GM19463 (cell line): ENCODE measurements around the gene STS.
A peak's percentile ranks its signal among the peaks of the same experiment; 100 is the strongest.
"Not testable (repeated sequence)": the region's sequence is repeated elsewhere in the genome, so short reads cannot be mapped to it uniquely, and the experiment has no call there.

Experiments used
- ATAC-seq: cut with Tn5 transposase; IDR thresholded peaks from one replicate; pipeline ENCODE4 v1.9.1; 2021; ENCODE audit warnings: mild to moderate bottlenecking, moderate library complexity; ENCODE audit not compliant: unreplicated experiment

Gene STS

DNA sequence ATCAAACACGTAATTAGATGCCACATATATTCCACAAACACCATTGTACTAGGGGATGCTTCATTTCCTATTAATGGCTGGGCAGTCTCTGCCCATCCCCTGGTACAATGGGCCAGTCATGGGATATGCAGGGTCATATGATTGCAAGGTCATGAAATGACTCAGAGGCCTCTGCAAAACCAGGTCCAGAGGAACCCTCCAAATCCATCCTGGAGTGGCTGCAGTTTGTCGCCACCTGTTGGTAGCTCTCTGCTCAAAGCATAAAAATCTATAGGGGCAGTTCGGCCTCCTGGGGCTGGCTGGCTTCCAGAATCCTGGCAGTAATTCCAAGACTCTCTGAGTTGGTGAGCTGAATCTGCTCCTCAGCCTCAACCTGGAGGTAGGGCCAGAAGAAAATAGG lies 23.4 kb downstream of the STS start:
- peak; percentile 66 for ATAC-seq

DNA sequence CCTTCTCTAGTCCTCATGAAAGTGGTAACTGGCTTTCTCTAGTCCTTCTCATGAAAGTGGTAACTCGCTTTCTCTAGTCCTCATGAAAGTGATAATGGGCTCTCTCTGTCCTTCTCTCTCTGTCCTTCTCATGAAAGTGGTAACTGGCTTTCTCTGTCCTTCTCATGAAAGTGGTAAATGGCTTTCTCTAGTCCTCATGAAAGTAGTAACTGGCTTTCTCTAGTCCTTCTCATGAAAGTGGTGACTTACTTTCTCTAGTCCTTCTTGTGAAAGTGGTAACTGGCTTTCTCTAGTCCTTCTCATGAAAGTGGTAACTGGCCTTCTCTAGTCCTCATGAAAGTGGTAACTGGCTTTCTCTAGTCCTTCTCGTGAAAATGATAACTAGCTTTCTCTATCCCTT lies 31.3 kb downstream of the STS start:
- not testable (repeated sequence) for ATAC-seq

DNA sequence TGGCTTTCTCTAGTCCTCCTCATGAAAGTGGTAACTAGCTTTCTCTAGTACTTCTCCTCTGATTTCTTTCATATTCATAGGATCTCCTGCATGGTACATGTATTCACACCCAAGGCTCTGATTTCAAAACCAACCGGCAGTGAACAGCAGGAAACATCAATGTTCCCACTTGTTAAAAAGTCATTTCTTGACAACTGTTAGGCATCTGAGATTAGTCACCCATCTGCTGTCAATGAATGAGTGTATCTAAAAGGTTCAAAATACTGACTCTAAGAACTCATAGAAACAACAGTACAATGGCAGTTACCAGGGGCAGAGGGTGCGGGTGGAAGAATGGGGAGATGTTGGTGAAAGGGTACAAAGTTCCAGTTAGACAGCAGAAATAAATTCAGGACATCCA lies 31.9 kb downstream of the STS start:
- no peak for ATAC-seq

DNA sequence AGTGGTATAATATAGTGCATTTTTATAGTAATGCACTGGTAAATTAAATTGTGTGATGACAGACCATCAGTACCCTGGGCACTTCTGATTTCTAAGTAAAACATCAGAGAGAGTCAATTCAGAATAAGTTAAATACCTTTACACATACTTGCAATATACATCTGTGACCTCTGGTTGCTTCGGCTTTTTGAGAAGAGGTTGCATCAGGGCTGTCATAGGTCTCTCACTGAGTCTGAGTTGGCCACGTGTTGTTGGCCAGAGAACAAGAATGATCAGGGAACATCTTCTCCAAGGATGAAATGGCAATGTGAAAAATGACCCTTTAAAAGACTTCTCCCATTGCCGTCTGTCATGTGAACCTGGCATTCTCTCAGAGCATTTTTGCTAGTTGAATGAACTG lies 37.3 kb downstream of the STS start:
- no peak for ATAC-seq

DNA sequence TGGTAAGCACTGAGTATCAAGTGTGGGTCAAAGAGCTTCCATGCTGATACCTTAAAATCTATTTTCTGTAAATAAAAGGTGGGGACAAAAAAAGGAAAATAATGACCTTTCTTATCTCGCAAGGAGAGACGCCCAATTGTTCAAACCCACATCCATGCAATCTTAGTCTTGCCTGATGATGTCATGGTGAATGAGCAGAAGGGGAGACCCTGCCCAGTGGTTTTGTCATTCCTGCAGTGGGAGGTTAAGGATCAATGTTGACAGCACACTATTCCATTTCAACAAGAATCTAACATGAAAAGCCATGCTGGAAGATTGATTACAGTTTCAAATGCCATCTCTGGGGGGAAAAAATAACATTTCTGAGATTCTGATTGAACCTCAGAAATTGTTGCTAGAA lies 41.2 kb downstream of the STS start:
- no peak for ATAC-seq

DNA sequence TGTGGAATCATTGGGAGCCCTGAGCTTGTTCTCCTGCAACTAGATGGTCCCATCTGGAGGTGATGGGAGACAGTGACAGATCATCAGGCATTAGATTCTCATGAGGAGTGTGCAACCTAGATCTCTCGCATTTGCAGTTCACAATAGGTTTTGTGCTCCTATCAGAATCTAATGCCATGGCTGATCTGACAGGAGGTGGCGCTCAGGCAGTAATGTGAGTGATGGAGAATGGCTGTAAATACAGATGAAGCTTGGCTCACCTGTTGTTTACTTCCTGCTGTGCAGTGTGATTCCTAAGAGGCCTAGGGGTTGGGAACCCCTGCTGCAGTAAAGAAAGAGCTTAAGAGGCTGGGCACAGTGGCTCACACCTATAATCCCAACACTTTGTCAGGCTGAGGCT lies 42.6 kb downstream of the STS start:
- no peak for ATAC-seq

DNA sequence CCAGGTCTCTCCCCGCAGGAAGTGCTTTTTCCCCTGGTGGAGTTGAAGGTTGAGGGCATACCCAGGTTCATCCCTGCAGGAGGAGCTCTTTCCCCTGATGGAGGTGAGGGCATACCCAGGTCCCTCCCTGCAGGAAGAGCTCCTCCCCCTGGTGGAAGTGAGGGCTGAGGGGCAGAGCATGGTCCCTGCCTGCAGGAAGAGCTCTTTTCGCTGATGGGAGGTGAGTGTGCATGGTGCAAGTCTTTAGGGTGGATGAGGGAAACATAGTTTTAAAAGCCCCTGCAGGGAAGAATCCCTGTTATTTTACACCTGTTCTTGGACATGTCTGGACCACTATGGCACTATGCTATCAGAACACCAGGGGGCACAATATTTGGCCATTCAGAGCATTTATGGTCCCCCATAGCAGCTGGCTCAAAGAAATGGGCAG lies 44.2 kb downstream of the STS start:
- ATAC-seq = peak; percentile 63

DNA sequence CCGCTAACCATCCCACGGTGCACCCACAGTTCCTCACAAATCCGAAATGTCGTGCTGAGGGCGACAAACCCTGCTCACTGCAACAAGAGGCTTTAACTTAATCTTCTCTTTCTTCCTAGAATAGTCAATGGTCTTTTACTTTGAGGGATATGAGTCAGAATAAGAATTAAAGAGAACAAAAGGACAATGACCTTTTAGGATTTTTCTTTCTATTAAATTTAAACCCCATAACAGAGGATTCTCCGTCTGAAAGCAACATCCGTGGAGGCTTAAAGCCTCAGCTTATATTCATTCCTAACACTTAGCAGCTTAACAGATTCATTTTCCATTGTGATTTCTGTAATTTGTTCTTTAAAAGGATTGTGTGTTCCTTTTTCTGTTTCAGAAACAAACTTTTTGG lies 45.4 kb downstream of the STS start:
- ATAC-seq = no peak

DNA sequence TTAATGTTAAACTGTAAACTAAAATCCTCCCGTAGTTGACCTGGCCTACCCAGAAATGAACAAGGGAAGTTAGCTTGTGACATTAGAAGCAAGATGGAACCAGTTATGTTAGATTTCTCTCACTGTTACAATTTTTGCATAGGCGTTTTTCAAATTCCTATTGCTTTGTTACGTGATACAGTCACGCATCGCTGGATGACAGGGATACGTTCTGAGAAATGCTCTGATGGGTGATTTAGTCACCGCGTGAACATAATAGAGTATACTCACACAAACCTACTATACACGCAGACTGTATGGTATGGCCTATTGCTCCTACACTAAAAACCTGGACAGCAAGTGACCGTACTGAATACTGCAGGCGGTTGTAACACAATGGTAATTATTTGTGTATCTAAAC lies 47.1 kb downstream of the STS start:
- no peak for ATAC-seq
